ENCODE data around the gene RBM12.
"Not testable (repeated sequence)": the region's sequence is repeated elsewhere in the genome, so short reads cannot be mapped to it uniquely, and the experiment has no call there.

Gene RBM12

DNA sequence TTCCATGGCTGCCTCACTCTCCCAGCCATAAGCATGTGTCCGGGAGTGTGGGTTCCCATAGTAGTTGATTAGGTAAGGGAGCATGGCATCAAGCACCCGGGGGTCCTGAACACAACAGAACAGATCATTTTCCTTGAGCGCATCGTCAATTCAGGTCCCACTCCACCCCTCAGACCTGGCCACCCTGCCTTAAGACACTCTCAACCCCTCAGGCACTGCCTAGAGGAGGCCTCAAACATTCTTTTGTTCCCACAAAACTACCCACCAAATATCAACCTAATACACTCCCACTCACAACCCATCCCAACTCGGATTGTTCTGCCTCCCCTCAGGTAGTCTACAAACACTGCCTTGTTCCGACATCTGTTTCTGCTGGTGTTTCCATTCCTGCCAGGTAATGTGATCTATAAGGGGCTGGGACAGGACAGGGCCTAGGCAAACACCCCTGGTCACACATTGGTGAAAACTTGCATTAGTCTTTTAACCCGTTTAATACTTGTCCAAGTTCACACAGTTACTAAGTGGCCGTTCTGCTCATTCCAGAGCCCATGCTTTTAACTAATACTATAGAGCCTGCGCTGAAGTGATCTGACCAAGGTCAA lies 33.1 kb upstream of the RBM12 start:
- DNase-seq, result no peak

DNA sequence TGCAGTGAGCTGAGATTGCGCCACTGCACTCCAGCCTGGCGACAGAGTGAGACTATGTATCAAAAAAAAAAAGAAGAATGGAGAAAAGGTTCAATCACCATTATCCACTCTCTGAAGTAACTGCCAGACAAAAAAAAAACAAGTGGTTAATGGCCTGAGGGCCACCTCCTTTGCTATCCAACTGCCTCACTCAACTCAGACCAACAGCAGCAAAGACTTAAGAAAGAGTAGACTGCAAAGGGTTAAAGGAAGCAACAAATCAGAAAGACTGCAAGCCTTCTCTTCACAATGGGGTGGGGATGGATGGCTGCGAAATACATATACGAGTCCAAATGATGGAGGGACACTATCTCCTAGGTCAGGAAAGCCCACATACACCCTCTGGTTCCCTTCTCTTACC lies 31.3 kb upstream of the RBM12 start:
- DNase-seq, result no peak

- DNase-seq, result no peak
Measured at GRCh38 chr20:35695245-35695749, 30.6 kb upstream of the RBM12 start.

- no peak for DNase-seq
Measured at GRCh38 chr20:35690265-35690664, 25.6 kb upstream of the RBM12 start.

- not testable (repeated sequence) for DNase-seq
Measured at GRCh38 chr20:35686872-35687271, 22.2 kb upstream of the RBM12 start.

GRCh38 chr20:35685368-35685767 lies 20.7 kb upstream of the RBM12 start:
- not testable (repeated sequence) for DNase-seq

DNA sequence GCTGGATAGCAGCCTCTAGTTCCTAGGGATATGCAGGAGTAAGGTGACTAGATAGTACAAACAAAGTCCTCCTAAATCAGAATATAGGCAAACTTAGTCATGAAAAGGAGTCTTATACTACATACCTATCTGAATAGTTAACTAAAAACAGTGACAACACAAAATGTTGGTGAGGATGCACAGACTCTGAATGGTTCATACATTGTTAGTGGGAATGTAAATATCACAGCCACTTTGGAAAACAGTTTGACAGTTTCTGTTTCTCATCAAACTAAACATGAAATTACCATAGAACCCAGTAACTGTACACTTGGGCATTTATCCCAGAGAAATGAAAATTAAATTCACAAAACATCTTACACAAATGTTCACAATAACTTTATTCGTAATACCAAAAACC lies 17.3 kb upstream of the RBM12 start:
- DNase-seq, result no peak

DNA sequence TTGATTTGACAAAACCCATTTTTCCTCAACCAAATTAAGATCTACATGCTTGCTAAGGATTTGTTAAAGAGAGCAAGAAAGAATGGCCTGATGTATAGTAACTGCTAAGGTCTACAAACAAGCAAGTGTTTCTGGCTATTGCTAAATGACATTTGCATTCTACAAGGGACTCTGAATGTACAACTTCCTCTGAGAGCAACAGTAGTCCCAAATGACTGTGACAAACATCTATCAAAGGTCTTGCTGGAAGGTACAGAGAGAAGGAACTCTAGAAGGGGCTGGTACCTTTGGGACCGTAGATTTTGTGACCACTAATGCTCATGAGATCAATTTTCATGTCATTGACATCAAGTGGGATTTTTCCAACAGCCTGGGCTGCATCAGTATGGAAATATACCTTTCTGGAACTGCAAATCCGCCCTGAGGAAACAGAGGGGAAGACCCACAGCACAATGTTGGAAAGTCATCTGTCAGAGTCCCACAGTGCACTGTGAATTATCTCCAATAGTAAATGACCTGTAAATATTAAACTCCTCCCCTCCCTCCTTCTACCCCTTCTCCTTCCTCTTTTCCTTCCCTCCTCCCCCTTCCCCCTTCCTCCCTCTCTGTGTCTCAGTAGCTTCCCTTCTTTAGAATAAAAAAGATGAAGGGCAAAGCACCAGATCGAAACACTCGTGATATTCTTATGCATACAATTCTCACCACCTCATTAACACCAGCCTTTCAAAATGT lies 15.9 kb upstream of the RBM12 start:
- DNase-seq, result no peak

GRCh38 chr20:35674921-35675320 lies 10.2 kb upstream of the RBM12 start:
- no peak for DNase-seq

DNA sequence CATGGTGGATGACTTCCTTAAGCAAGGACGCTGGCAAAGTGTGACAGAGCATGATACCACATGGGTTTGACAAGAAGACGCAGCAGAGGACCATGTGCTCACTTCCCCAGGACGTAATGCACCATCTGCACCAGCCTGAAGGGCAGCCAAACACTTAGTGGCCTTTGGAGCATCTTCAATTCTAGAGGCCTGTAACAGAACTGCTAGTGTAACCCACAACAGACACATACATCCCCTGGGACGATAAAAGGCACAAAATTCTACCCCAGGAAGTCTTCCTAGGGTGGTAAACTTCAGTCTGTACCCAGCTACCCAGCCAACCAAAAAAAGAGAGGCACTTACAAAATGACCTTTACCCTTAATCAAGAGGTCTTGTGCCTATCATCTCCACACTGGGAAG lies 9.2 kb upstream of the RBM12 start:
- DNase-seq, result no peak

GRCh38 chr20:35669681-35670080 lies 5.0 kb upstream of the RBM12 start:
- no peak for DNase-seq

DNA sequence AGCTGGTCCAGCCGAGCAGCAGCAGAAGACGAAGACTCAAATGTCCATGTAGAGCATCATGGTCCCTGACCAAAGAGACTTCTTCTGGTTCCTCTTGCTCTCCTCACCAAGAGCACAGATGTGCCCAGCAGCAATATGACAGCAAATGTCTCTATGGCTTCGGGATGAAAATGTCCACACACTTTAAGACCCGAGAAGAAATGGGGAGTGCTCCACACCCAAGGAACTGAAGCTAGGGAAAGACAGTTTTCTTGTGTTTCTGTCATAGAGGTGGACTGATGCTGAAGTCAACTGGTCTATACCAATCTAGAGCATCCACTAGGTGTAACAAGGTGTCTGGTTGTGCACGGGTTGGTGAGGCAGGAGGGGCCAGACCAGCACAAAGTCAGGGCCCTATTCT lies 4.5 kb upstream of the RBM12 start:
- DNase-seq, result no peak

DNA sequence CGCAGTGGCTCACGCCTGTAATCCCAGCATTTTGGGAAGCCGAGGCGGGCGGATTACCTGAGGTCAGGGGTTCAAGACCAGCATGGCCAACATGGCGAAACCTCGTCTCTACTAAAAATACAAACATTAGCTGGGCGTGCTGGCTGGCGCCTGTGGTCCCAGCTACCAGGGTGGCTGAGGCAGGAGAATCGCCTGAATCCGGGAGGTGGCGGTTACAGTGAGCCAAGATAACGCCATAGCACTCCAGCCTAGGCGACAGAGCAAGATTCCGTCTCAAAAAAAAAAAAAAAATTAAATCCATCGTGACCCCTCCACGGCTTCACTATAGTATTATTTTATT lies 1.2 kb upstream of the RBM12 start:
- DNase-seq, result no peak

DNA sequence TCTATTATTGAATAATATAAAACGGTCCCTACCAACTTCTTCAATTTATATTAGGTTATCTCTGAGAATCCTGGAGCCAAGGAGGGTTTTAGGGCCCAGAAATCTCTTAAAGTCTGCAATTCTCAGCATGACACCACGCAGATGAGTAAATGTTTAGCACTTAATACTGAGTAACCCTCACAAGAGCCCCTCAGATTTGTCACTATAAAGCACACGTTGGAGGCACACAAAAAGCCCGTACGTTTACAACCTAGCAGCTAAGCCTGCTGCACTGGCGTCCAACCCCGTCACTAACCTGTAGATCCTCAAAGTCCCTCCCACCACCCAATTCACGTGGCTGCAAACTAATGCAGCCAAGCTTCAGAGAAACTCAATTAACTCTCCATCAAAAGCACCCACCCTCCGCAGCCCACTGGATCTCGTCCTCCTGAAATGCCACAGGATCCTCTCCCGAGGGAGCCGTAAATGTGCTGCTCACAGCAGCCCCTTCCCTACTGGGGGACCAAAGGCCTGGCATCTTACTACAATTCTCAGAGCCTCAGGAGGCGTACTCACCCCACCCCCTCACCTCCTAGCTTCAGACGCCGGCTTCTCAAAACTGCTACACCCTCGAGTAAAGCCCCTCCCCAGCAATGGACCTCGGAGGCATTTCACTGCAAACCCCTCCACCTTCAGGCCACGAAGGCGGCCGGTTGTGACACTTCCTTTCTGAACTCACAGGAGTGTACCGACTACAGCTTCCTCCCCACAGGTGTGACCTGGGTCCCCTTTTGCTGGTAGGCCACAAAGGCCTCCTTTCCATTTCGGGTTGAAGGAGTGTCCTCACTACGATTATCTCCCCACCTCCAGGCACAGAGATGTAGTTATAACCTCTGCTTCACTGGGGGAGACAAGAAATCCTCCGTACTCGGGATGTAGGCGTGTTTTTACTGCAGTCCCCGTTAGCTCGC lies 909 bp downstream of the RBM12 start:
- no peak for DNase-seq

DNA sequence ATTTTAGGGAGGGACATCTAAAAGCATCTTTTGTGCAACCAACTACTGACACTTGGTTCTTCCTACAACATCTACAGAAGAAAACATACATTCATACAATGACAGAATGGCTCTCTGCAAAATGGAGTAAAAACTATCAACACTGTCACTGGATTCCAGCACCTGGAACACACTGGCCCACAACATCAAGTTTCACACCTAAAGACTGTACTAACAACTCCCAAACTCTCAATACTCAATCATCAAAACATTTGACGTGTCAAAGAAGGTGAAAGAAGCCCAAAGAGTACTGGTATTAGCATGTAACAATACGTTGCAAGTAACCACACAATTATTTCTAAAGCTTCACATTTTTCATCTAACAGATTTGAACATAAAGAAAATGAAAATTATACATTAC lies 2.1 kb downstream of the RBM12 start:
- no peak for DNase-seq

- peak; percentile 1 for DNase-seq
Measured at GRCh38 chr20:35661908-35662307, 2.8 kb downstream of the RBM12 start.

GRCh38 chr20:35661053-35661452 lies 3.6 kb downstream of the RBM12 start:
- DNase-seq, result peak; percentile 1

DNA sequence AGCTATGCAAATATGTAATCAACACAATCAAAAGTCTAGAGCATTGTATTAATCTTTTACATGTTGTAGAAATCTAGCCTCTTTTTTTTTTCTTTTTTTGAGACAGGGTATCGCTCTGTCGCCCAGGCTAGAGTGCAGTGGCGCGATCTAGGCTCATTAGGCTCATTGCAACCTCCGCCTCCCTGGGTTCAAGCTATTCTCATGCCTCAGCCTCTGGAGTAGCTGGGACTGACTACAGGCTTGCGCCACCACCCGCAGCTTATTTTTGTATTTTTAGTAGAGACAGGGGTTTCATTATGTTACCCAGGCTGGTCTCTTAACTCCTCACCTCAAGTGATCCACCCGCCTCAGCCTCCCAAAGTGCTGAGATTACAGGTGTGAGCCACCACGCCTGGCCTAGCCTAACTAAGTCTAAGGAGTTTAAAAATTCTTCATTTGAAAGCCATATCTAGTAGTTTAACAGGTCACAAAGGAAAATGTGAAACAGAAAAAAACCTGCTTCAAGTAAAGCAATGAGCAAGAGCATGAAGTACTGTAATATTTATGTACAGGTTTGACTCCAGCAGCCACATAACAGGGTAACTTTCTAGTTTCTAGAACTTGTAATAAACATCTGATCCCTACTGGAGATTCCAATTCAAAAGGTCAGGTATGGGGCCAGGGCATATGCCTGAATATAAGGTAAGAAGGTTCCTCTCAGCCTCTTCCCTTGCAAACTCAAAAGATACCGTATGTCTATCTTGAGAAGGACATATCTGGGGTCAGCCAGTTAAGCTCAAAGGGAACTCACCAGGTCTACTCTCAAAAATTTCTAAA lies 4.4 kb downstream of the RBM12 start:
- peak; percentile 1 for DNase-seq

DNA sequence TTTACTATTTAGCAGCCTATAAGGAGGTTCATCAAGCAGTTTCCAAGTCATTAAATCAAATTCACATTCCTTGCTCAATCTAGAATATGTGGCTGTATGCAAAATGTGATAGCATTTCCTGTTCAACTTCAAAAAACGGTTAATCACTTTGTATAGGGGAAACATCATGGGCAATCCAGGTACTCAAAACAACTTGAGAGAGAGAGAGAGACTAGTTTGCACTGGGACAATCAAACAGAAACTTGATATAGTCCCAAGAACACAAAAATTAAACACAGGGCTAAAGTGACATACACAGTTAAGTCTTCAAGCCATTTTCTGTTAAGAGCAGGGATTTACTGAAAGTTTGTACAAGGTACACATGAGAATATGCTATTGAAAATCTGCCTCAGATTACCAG lies 7.4 kb downstream of the RBM12 start:
- no peak for DNase-seq

- no peak for DNase-seq
Measured at GRCh38 chr20:35654415-35654814, 10.3 kb downstream of the RBM12 start.

DNA sequence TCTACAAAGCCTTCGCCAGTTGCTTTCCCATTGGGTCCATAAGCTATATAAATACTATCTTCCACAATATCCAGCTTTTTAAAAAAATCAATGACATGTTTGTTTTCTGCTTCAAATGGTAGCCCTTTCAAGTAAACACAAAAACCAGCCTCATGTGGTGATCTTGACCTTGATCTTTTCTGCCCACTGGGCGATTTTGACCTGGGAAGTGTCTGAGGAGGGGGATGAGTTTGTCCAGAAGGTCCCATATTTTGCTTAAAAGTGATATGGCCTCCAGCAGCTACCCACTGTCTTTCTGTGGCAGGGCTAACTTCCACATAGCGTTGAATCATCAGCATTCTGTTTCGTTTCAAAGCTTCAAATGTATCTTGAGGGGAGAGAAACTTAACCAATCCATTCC lies 10.8 kb downstream of the RBM12 start:
- DNase-seq, result no peak

GRCh38 chr20:35653430-35653734 lies 11.3 kb downstream of the RBM12 start:
- DNase-seq, result no peak
